B cell (primary cell): ENCODE results near the gene ING3. TPM values are rescaled to one million over a fixed set of nuclear protein-coding genes. Genes with fewer than 3 reads are reported as not detected.

Source experiments
- ATAC-seq: fragments of 200-7000 bp; cut with Tn5 transposase; one replicate; pipeline ENCODE4 v1.10.0; 2021; ENCODE audit warnings: low read depth, mild to moderate bottlenecking, moderate number of reproducible peaks, moderate library complexity
- CTCF ChIA-PET: fragments of 350-600 bp; sonication (Branson Sonifier 250); formaldehyde crosslinking; loops from one replicate; lab custom pipeline; 2021; ENCODE audit warnings: antibody characterized with exemption, inconsistent platforms; lab: Charles Lee
- POLR2A ChIA-PET: fragments of 350-600 bp; sonication (Branson Sonifier 250); formaldehyde crosslinking; loops from one replicate; lab custom pipeline; 2021; ENCODE audit warnings: antibody characterized with exemption; lab: Charles Lee
- DNase-seq: peaks from one replicate; pipeline ENCODE4 v3.0.0; 2013
- H2AFZ ChIP-seq: 2 replicates; pipeline ENCODE4 v1.6.1; 2012; ENCODE audit warnings: mild to moderate bottlenecking, low read depth, low read length; ENCODE audit not compliant: insufficient read depth, poor library complexity, severe bottlenecking
- H3K27ac ChIP-seq, 2 donors: 1 replicate in 1 of 2; 2 replicates in 1 of 2; pipeline ENCODE4 v1.5.1; 2012 to 2013; ENCODE audit warnings: low read length in 2 of 2, mild to moderate bottlenecking in 2 of 2, moderate library complexity in 1 of 2
- H3K27me3 ChIP-seq, 4 experiments: fragments of 200-600 bp in 1 of 4; sonication (generic) in 1 of 4; replicated peaks in 1 of 4; 1 replicate in 2 of 4; 2 replicates in 2 of 4; pipeline versions ENCODE4 v1.6.1 to v1.7.0; 2013 to 2016; ENCODE audit warnings: low read length in 3 of 4, mild to moderate bottlenecking in 2 of 4, mixed read lengths in 1 of 4, moderate library complexity in 1 of 4; ENCODE audit not compliant: insufficient read depth in 4 of 4, control insufficient read depth in 3 of 4; ENCODE audit errors: control extremely low read depth in 1 of 4
- H3K36me3 ChIP-seq, 2 experiments: replicated peaks in 1 of 2; 1 replicate in 1 of 2; 2 replicates in 1 of 2; pipeline versions ENCODE4 v1.6.1 to v1.7.1; 2013; ENCODE audit warnings: low read length in 1 of 2; ENCODE audit not compliant: insufficient read depth in 2 of 2, control insufficient read depth in 1 of 2; ENCODE audit errors: control extremely low read depth in 1 of 2, extremely low read depth in 1 of 2
- H3K4me1 ChIP-seq, 2 donors: fragments of 200-600 bp in 1 of 2; sonication (generic) in 1 of 2; 1 replicate in 1 of 2; 2 replicates in 1 of 2; pipeline versions ENCODE4 v1.5.1 to v1.6.1; 2013 to 2017; ENCODE audit warnings: low read length in 2 of 2; ENCODE audit not compliant: control insufficient read depth in 2 of 2, insufficient read depth in 2 of 2
- H3K4me2 ChIP-seq: replicated peaks from 2 replicates; pipeline ENCODE3; 2012; ENCODE audit warnings: mild to moderate bottlenecking, low read depth, low read length; ENCODE audit not compliant: poor library complexity, severe bottlenecking
- H3K4me3 ChIP-seq, 5 experiments: fragments of 200-600 bp in 1 of 5; sonication (generic) in 1 of 5; 1 replicate in 3 of 5; 2 replicates in 2 of 5; pipeline versions ENCODE4 v1.5.1 to v1.7.0; 2011 to 2016; ENCODE audit warnings: low read length in 4 of 5, mild to moderate bottlenecking in 4 of 5, low read depth in 2 of 5, control low read depth in 1 of 5, moderate library complexity in 1 of 5; ENCODE audit not compliant: insufficient read depth in 1 of 5; ENCODE audit errors: control extremely low read depth in 1 of 5, extremely low read depth in 1 of 5
- H3K79me2 ChIP-seq: fragments of 200-600 bp; sonication (generic); one replicate; pipeline ENCODE4 v1.6.0; 2016; ENCODE audit warnings: low read length; ENCODE audit not compliant: control insufficient read depth, insufficient read depth
- H3K9ac ChIP-seq: fragments of 200-600 bp; sonication (generic); 2 replicates; pipeline ENCODE4 v1.6.1; 2017; ENCODE audit warnings: mild to moderate bottlenecking, low read length, moderate library complexity
- H3K9me3 ChIP-seq, 3 donors: one replicate each; pipeline versions ENCODE4 v1.6.1 to v1.7.1; 2013; ENCODE audit warnings: low read length in 2 of 3; ENCODE audit not compliant: control insufficient read depth in 2 of 3, insufficient read depth in 1 of 3; ENCODE audit errors: control extremely low read depth in 1 of 3
- H4K20me1 ChIP-seq: 2 replicates; pipeline ENCODE4 v1.6.0; 2012; ENCODE audit warnings: mild to moderate bottlenecking, low read length; ENCODE audit not compliant: insufficient read depth, control insufficient read depth, poor library complexity, severe bottlenecking
- H3K27ac Mint-ChIP-seq: one replicate; pipeline ENCODE4 v1.8.0; 2021; ENCODE audit warnings: mixed read lengths
- H3K27me3 Mint-ChIP-seq: one replicate; pipeline ENCODE4 v1.8.0; 2021; ENCODE audit warnings: mixed read lengths
- H3K4me1 Mint-ChIP-seq: one replicate; pipeline ENCODE4 v1.8.0; 2021; ENCODE audit warnings: mixed read lengths
- H3K4me3 Mint-ChIP-seq: one replicate; pipeline ENCODE4 v1.8.0; 2021; ENCODE audit warnings: mixed read lengths
- H3K9me3 Mint-ChIP-seq: one replicate; pipeline ENCODE4 v1.8.0; 2022; ENCODE audit warnings: mixed read lengths; ENCODE audit not compliant: insufficient read depth
- EZH2 ChIP-seq: IDR thresholded peaks from 2 replicates; pipeline ENCODE4 v1.6.1; 2012; ENCODE audit warnings: borderline replicate concordance, low read depth, mild to moderate bottlenecking, moderate library complexity, low read length; ENCODE audit not compliant: insufficient read depth, poor library complexity, severe bottlenecking
- WGBS: methylation state at CpG from one replicate; pipeline ENCODE4 v1.1.5; 2013; ENCODE audit warnings: missing lambda C conversion rate; ENCODE audit not compliant: insufficient coverage; 5-methylcytosine and 5-hydroxymethylcytosine counted together
- intact Hi-C: fragments of 100-400 bp; cut with micrococcal nuclease; formaldehyde crosslinking; loops from one replicate; pipeline ENCODE4 v1.10.0; 2022
- polyA plus RNA-seq: library from polyadenylated mRNA; depleted of rRNA; stranded (reverse); fragments of >200 nt; gene quantifications from 2 replicates; pipeline ENCODE4 v1.2.3, GENCODE V29; 2012
- total RNA-seq, 2 donors: library from RNA; stranded (reverse); fragments of 120-200 nt in 1 of 2; gene quantifications; 1 replicate in 1 of 2; 2 replicates in 1 of 2; pipeline versions ENCODE4 v1.2.3 to v1.2.4, GENCODE V29; 2013 to 2022
- TF ChIP-seq, protein P1 (sequence below): fragments of 200-600 bp; IDR thresholded peaks from one replicate; pipeline ENCODE4 v1.8.0; 2022; ENCODE audit warnings: antibody characterized with exemption, mild to moderate bottlenecking

The ING3 gene
- total and polyA plus RNA-seq, 2 donors (not counting 1 experiment from before 2014, with no cell fraction given): 29.5 to 38.0 TPM

DNA sequence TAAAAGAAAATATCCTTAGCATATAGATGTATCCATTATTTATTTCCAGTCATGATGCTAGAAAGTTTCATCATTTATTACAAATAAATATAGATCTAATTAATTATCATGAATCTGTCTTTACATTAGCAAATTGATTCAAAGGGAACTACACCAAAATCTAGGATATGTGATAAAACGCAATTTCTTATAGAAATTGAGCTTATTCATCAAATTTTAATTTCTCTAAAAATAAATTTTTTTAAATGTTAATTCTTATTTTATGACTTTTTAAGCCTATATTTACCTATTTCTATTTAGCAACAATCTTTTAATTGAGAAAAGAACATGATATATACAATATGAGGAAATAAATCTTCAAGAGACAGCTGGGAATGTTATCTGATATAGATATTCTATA, 34.0 kb upstream of the ING3 start:
- intact Hi-C loops: no loop called here
- no peak overlapping the region for H3K27ac ChIP-seq
- Mint-ChIP-seq H3K9me3 (no peaks in the 10 kb centered on the region), H3K27ac (no peak overlapping the region), H3K4me1 (no peaks in the 10 kb centered on the region), H3K27me3 (peaks cover 9% of the 10 kb centered on the region), H3K4me3 (no peak overlapping the region)
- no peaks in the 10 kb centered on the region for H3K4me1 ChIP-seq
- TF ChIP-seq, protein P1, sequence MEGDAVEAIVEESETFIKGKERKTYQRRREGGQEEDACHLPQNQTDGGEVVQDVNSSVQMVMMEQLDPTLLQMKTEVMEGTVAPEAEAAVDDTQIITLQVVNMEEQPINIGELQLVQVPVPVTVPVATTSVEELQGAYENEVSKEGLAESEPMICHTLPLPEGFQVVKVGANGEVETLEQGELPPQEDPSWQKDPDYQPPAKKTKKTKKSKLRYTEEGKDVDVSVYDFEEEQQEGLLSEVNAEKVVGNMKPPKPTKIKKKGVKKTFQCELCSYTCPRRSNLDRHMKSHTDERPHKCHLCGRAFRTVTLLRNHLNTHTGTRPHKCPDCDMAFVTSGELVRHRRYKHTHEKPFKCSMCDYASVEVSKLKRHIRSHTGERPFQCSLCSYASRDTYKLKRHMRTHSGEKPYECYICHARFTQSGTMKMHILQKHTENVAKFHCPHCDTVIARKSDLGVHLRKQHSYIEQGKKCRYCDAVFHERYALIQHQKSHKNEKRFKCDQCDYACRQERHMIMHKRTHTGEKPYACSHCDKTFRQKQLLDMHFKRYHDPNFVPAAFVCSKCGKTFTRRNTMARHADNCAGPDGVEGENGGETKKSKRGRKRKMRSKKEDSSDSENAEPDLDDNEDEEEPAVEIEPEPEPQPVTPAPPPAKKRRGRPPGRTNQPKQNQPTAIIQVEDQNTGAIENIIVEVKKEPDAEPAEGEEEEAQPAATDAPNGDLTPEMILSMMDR: no peak
- no peak for TF ChIP-seq EZH2
- H3K9me3 ChIP-seq: peaks cover 0 to 4% (median 0%) of the 10 kb centered on the region in 3 donors
- H3K36me3 ChIP-seq: no peaks in the 10 kb centered on the region
- ATAC-seq (no peak), DNase-seq (no peak)
- no peaks in the 10 kb centered on the region for H3K27me3 ChIP-seq
- H3K79me2 ChIP-seq: no peaks in the 10 kb centered on the region
- H3K4me3 ChIP-seq: no peak overlapping the region
- ChIA-PET CTCF (no interaction called here), POLR2A (no interaction called here)
- no peak overlapping the region for H3K4me2 ChIP-seq
- no peak overlapping the region for H3K9ac ChIP-seq
- H2AFZ ChIP-seq: no peak overlapping the region
- H4K20me1 ChIP-seq: no peaks in the 10 kb centered on the region
- no CpG with 5 or more reads among the region's 1 CpG for WGBS

DNA sequence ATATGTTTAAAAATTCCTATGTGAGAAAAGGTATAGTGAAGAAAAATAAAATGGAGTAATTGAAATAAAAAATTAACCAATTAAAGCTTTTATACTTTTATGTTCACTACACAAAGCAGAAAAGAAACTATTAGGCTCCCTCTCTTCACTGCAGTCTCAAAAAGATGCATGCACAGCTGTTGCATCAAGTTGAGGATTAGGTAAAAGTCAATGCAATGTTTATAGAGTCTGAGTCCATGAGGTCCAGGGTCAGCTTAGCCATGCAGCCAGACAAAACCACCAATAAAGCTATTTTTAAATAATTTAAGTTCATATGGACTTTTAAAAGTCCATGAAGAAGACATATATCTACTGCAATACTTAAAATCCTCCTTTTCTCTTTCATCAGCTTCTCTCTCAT, 31.1 kb upstream of the ING3 start:
- DNase-seq (no peak), ATAC-seq (no peak)
- Histone ChIP-seq H3K4me2 (no peak overlapping the region), H3K27ac (no peak overlapping the region), H3K4me3 (no peak overlapping the region), H4K20me1 (no peaks in the 10 kb centered on the region), H3K4me1 (no peaks in the 10 kb centered on the region), H3K9me3 (no peaks in the 10 kb centered on the region), H3K9ac (no peak overlapping the region), H2AFZ (no peak overlapping the region), H3K36me3 (no peaks in the 10 kb centered on the region), H3K27me3 (no peaks in the 10 kb centered on the region), H3K79me2 (no peaks in the 10 kb centered on the region)
- TF ChIP-seq EZH2: no peak
- TF ChIP-seq, protein P1: no peak
- Mint-ChIP-seq H3K27ac (no peak overlapping the region), H3K4me1 (no peaks in the 10 kb centered on the region), H3K4me3 (no peak overlapping the region), H3K9me3 (no peaks in the 10 kb centered on the region), H3K27me3 (peaks cover 18% of the 10 kb centered on the region)
- intact Hi-C loops: no loop called here
- POLR2A ChIA-PET: no interaction called here
- CTCF ChIA-PET: no interaction called here
